H4 (cell line): ENCODE measurements around the gene SFSWAP. TPM values are rescaled to one million over a fixed set of nuclear protein-coding genes. Genes with fewer than 3 reads are reported as not detected.
"Not testable (repeated sequence)": the region's sequence is repeated elsewhere in the genome, so short reads cannot be mapped to it uniquely, and the experiment has no call there.

ENCODE experiments used
- DNase-seq: peaks from one replicate; pipeline ENCODE4 v3.0.0-alpha.2; 2015; ENCODE audit warnings: low spot score
- total RNA-seq: library from RNA; depleted of rRNA; stranded (reverse); fragments of >200 nt; shearing (Covaris generic); gene quantifications from 2 replicates; pipeline ENCODE4 v1.2.3, GENCODE V29; 2014

Gene SFSWAP
- total RNA-seq, 1 experiment from 2014 or later = 20.0 TPM

GRCh38 chr12:131679816-131680215 lies 31.1 kb upstream of the SFSWAP start:
- not testable (repeated sequence) for DNase-seq

GRCh38 chr12:131680392-131681256 lies 30.3 kb upstream of the SFSWAP start:
- DNase-seq = not testable (repeated sequence)

- DNase-seq = no peak
Observed at GRCh38 chr12:131681257-131681620, 29.7 kb upstream of the SFSWAP start.

GRCh38 chr12:131681746-131682509 lies 29.0 kb upstream of the SFSWAP start:
- not testable (repeated sequence) for DNase-seq

- DNase-seq = no peak
Observed at GRCh38 chr12:131682510-131682895, 28.4 kb upstream of the SFSWAP start.

- no peak for DNase-seq
Observed at GRCh38 chr12:131683266-131684014, 27.4 kb upstream of the SFSWAP start.

- DNase-seq = no peak
Observed at GRCh38 chr12:131684015-131684725, 26.7 kb upstream of the SFSWAP start.

- DNase-seq = no peak
Observed at GRCh38 chr12:131687346-131688125, 23.4 kb upstream of the SFSWAP start.

GRCh38 chr12:131688131-131688844 lies 22.6 kb upstream of the SFSWAP start:
- no peak for DNase-seq

GRCh38 chr12:131688845-131689154 lies 22.1 kb upstream of the SFSWAP start:
- DNase-seq = no peak

- no peak for DNase-seq
Observed at GRCh38 chr12:131690320-131690719, 20.6 kb upstream of the SFSWAP start.

GRCh38 chr12:131692431-131692830 lies 18.5 kb upstream of the SFSWAP start:
- DNase-seq = no peak

GRCh38 chr12:131693149-131693548 lies 17.7 kb upstream of the SFSWAP start:
- DNase-seq = no peak

- DNase-seq = no peak
Observed at GRCh38 chr12:131694116-131694838, 16.6 kb upstream of the SFSWAP start.

- no peak for DNase-seq
Observed at GRCh38 chr12:131695968-131696367, 14.9 kb upstream of the SFSWAP start.

- DNase-seq = no peak
Observed at GRCh38 chr12:131698286-131698685, 12.6 kb upstream of the SFSWAP start.

- no peak for DNase-seq
Observed at GRCh38 chr12:131699434-131699833, 11.5 kb upstream of the SFSWAP start.

GRCh38 chr12:131700271-131700670 lies 10.6 kb upstream of the SFSWAP start:
- no peak for DNase-seq

GRCh38 chr12:131701705-131702572 lies 9.0 kb upstream of the SFSWAP start:
- DNase-seq = no peak
